ENCODE data around the gene IPO11. TPM values are rescaled to one million over a fixed set of nuclear protein-coding genes. Genes with fewer than 3 reads are reported as not detected.

The IPO11 gene
- total and polyA plus RNA-seq, 4 donors = 4.7 to 20.6 (median 9.0) TPM

GRCh38 chr5:62600560-62601252 lies 188.1 kb downstream of the IPO11 start:
- Histone ChIP-seq H3K36me3 (ENCODE audit: control insufficient read depth in 4 of 4, insufficient read depth in 3 of 4, low read depth in 1 of 4, low read length in 3 of 4) (no peaks in the 10 kb centered on the region), H3K27ac (ENCODE audit: low read depth in 1 of 2, low read length in 2 of 2) (no peak overlapping the region), H3K9ac (ENCODE audit: low read depth in 1 of 2, low read length in 2 of 2) (no peak overlapping the region), H3K9me3 (ENCODE audit: control insufficient read depth in 4 of 4, low read length in 3 of 4) (no peaks in the 10 kb centered on the region), H3K4me3 (ENCODE audit: low read depth in 1 of 3, low read length in 3 of 3) (no peak overlapping the region), H3K27me3 (ENCODE audit: control insufficient read depth in 4 of 4, insufficient read depth in 4 of 4, low read length in 3 of 4) (no peaks in the 10 kb centered on the region), H3K4me1 (ENCODE audit: control insufficient read depth in 4 of 4, insufficient read depth in 4 of 4, low read length in 3 of 4) (no peaks in the 10 kb centered on the region)
- TF ChIP-seq MAX (IDR thresholded peaks at IDR 0.05) (no peak), REST (IDR thresholded peaks at IDR 0.05) (no peak), NR2F2 (IDR thresholded peaks at IDR 0.05) (no peak), EGR1 (IDR thresholded peaks at IDR 0.05; ENCODE audit: low read depth in 2 of 2) (no peak), CTCF (IDR thresholded peaks at IDR 0.05; ENCODE audit: low read depth, low read length, missing input control) (no peak), SP1 (IDR thresholded peaks at IDR 0.05) (no peak), RAD21 (IDR thresholded peaks at IDR 0.05) (no peak), FOXA2 (IDR thresholded peaks at IDR 0.05) (no peak), YY1 (IDR thresholded peaks at IDR 0.05) (no peak), GABPA (IDR thresholded peaks at IDR 0.05 in 1 of 2, conservative IDR thresholded peaks at IDR 0.05 in 1 of 2) (no peak), ZBTB33 (IDR thresholded peaks at IDR 0.05) (no peak), JUND (IDR thresholded peaks at IDR 0.05) (no peak), RXRA (IDR thresholded peaks at IDR 0.05) (no peak)
- DNase-seq (ENCODE audit: low spot score) = no peak
- WGBS = 69% methylated on average over 3 of the region's 3 CpGs

- 99% methylated on average over 5 of the region's 5 CpGs for WGBS
- Histone ChIP-seq H3K4me3 (ENCODE audit: low read depth in 1 of 3, low read length in 3 of 3) (no peak overlapping the region), H3K27me3 (ENCODE audit: control insufficient read depth in 4 of 4, insufficient read depth in 4 of 4, low read length in 3 of 4) (no peaks in the 10 kb centered on the region), H3K36me3 (ENCODE audit: control insufficient read depth in 4 of 4, insufficient read depth in 3 of 4, low read depth in 1 of 4, low read length in 3 of 4) (no peaks in the 10 kb centered on the region), H3K9ac (ENCODE audit: low read depth in 1 of 2, low read length in 2 of 2) (no peak overlapping the region), H3K27ac (ENCODE audit: low read depth in 1 of 2, low read length in 2 of 2) (no peak overlapping the region), H3K9me3 (ENCODE audit: control insufficient read depth in 4 of 4, low read length in 3 of 4) (no peaks in the 10 kb centered on the region), H3K4me1 (ENCODE audit: control insufficient read depth in 4 of 4, insufficient read depth in 4 of 4, low read length in 3 of 4) (no peaks in the 10 kb centered on the region)
- no peak for DNase-seq (ENCODE audit: low spot score)
- TF ChIP-seq FOXA2 (IDR thresholded peaks at IDR 0.05) (no peak), HNF4G (IDR thresholded peaks at IDR 0.05) (no peak), NR2F2 (IDR thresholded peaks at IDR 0.05) (no peak), EGR1 (IDR thresholded peaks at IDR 0.05; ENCODE audit: low read depth in 2 of 2) (no peak), GABPA (IDR thresholded peaks at IDR 0.05 in 1 of 2, conservative IDR thresholded peaks at IDR 0.05 in 1 of 2) (no peak), ZBTB33 (IDR thresholded peaks at IDR 0.05) (no peak), MAX (IDR thresholded peaks at IDR 0.05) (no peak), CTCF (IDR thresholded peaks at IDR 0.05; ENCODE audit: low read depth, low read length, missing input control) (no peak)
Measured at GRCh38 chr5:62603934-62604333, 191.4 kb downstream of the IPO11 start.

Measured in liver (tissue), 9 donors.